ENCODE results near the gene EFNA5.

EFNA5 gene

DNA sequence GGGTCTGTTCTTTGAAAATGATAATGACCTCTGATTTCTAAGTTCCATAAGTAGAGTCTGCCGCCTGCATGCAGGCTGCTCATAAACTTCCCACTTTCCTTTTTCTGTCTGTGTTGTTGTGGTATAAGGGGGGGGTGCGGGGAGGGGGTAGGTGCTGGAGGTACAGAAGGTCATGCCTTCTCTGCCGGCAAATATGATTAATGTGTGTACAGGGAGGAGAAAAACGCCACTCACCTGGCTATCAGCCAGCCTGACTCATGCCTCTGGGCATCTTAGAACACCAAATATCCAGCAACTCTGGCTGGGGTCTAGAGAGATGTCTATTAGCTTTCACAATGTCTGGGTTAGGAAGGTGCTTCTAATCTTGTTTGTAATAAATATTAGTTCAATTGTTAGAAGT is 128.3 kb downstream of the EFNA5 start (continued):
- TF ChIP-seq KLF8 (tag by site-specific recombination; IDR thresholded peaks at IDR 0.05) (no peak), ZNF350 (tag by site-specific recombination; IDR thresholded peaks at IDR 0.05) (no peak), ZBTB11 (tag by site-specific recombination; conservative IDR thresholded peaks at IDR 0.05; ENCODE audit: low read depth) (no peak), ZNF223 (tag by site-specific recombination; IDR thresholded peaks at IDR 0.05) (no peak), ZNF404 (tag by site-specific recombination; IDR thresholded peaks at IDR 0.05) (no peak), ZNF23 (tag by site-specific recombination; IDR thresholded peaks at IDR 0.05; ENCODE audit: borderline replicate concordance) (no peak), ZXDB (tag by site-specific recombination; IDR thresholded peaks at IDR 0.05) (peak; percentile 30; the same call in 1 of the 2 replicates), ZNF585B (tag by site-specific recombination; IDR thresholded peaks at IDR 0.05) (no peak), ZNF157 (tag by site-specific recombination; IDR thresholded peaks at IDR 0.05) (no peak), ZNF791 (tag by site-specific recombination; IDR thresholded peaks at IDR 0.05) (no peak), ZNF776 (tag by site-specific recombination; IDR thresholded peaks at IDR 0.05; ENCODE audit: borderline replicate concordance) (no peak), ZNF16 (tag by site-specific recombination; IDR thresholded peaks at IDR 0.05; ENCODE audit: low read depth) (no peak), ZNF660 (tag by site-specific recombination; IDR thresholded peaks at IDR 0.05) (no peak), ZNF394 (tag by site-specific recombination; IDR thresholded peaks at IDR 0.05; ENCODE audit: borderline replicate concordance) (no peak; the same call in 1 of the 2 replicates), ZNF670 (tag by site-specific recombination; IDR thresholded peaks at IDR 0.05; ENCODE audit: low read depth) (no peak), GLI4 (tag by site-specific recombination; IDR thresholded peaks at IDR 0.05) (no peak), ZNF626 (tag by site-specific recombination; IDR thresholded peaks at IDR 0.05) (no peak), EGR2 (tag by site-specific recombination; IDR thresholded peaks at IDR 0.05; ENCODE audit: low read depth) (peak; percentile 76), ZBTB8A (tag by site-specific recombination; IDR thresholded peaks at IDR 0.05) (no peak), KLF9 (tag by site-specific recombination; IDR thresholded peaks at IDR 0.05; ENCODE audit: low read depth) (no peak), SETDB1 (IDR thresholded peaks at IDR 0.05; ENCODE audit: insufficient read length, low read length) (no peak), ZNF169 (tag by site-specific recombination; IDR thresholded peaks at IDR 0.05) (no peak), ZNF324 (tag by site-specific recombination; IDR thresholded peaks at IDR 0.05) (no peak), ZNF449 (tag by site-specific recombination; IDR thresholded peaks at IDR 0.05) (no peak), HOXA7 (CRISPR knock-in tag; IDR thresholded peaks at IDR 0.05; ENCODE audit: borderline replicate concordance) (no peak), ZNF777 (tag by site-specific recombination; IDR thresholded peaks at IDR 0.05; ENCODE audit: borderline replicate concordance) (no peak), ZNF19 (tag by site-specific recombination; IDR thresholded peaks at IDR 0.05; ENCODE audit: low read depth) (no peak), ZNF175 (tag by site-specific recombination; IDR thresholded peaks at IDR 0.05) (no peak), ZNF701 (tag by site-specific recombination; IDR thresholded peaks at IDR 0.05) (no peak), ZIC2 (tag by site-specific recombination; IDR thresholded peaks at IDR 0.05) (peak; percentile 61), PRDM1 (tag by site-specific recombination; IDR thresholded peaks at IDR 0.05) (peak; percentile 81), ZNF529 (tag by site-specific recombination; IDR thresholded peaks at IDR 0.05; ENCODE audit: insufficient replicate concordance) (no peak), ZNF544 (tag by site-specific recombination; IDR thresholded peaks at IDR 0.05) (no peak), ZFHX2 (tag by site-specific recombination; conservative IDR thresholded peaks at IDR 0.05) (peak; percentile 66), ZNF423 (tag by site-specific recombination; IDR thresholded peaks at IDR 0.05) (no peak), ZBTB7A (tag by site-specific recombination; IDR thresholded peaks at IDR 0.05; ENCODE audit: low read depth) (no peak), ZNF112 (tag by site-specific recombination; IDR thresholded peaks at IDR 0.05) (no peak), ZNF2 (tag by site-specific recombination; IDR thresholded peaks at IDR 0.05) (peak; percentile 69)
- TF ChIP-seq, protein P1, sequence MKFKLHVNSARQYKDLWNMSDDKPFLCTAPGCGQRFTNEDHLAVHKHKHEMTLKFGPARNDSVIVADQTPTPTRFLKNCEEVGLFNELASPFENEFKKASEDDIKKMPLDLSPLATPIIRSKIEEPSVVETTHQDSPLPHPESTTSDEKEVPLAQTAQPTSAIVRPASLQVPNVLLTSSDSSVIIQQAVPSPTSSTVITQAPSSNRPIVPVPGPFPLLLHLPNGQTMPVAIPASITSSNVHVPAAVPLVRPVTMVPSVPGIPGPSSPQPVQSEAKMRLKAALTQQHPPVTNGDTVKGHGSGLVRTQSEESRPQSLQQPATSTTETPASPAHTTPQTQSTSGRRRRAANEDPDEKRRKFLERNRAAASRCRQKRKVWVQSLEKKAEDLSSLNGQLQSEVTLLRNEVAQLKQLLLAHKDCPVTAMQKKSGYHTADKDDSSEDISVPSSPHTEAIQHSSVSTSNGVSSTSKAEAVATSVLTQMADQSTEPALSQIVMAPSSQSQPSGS (tag by site-specific recombination; IDR thresholded peaks at IDR 0.05; ENCODE audit: low read depth): no peak

Measured in HEK293 (cell line).